Measurements from ENCODE around the gene FAIM.
"Not testable (repeated sequence)": the region's sequence is repeated elsewhere in the genome, so short reads cannot be mapped to it uniquely, and the experiment has no call there.

GRCh38 chr3:138569624-138570023, 38.9 kb upstream of the FAIM start:
- TF ChIP-seq USF1 (IDR thresholded peaks at IDR 0.05; ENCODE audit: borderline replicate concordance, low read depth); MAX (IDR thresholded peaks at IDR 0.05; ENCODE audit: low read depth); POLR2AphosphoS5 (IDR thresholded peaks at IDR 0.05; ENCODE audit: low read depth, low read length): not testable (repeated sequence)

Data from SK-N-SH (cell line).